K562 (cell line): ENCODE measurements around the gene OR10J1. TPM values are rescaled to one million over a fixed set of nuclear protein-coding genes. Genes with fewer than 3 reads are reported as not detected.

Source experiments
- ATAC-seq: fragments of 200-7000 bp; cut with Tn5 transposase; 3 replicates; pipeline ENCODE4 v1.9.1; 2020; ENCODE audit warnings: moderate library complexity
- BruUV-seq: library from RNA; stranded (reverse); fragments of 400-500 nt; replicated peaks from 2 replicates; lab custom pipeline; 2021; lab: Mats Ljungman, UMichigan
- CTCF ChIA-PET: fragments of 300-600 bp; formaldehyde crosslinking; extraction: SDS; loops from one replicate; lab custom pipeline; 2021; ENCODE audit warnings: low intra/inter-chr PET ratio; lab: Yijun Ruan, JAX
- POLR2A ChIA-PET: fragments of 300-600, 350-650 bp; sonication (Branson Sonifier 250); formaldehyde crosslinking; extraction: SDS; loops from one replicate; lab custom pipeline; 2021; ENCODE audit warnings: antibody characterized with exemption, inconsistent platforms; lab: Yijun Ruan, JAX
- DNase-seq, 4 experiments: peaks; one replicate each; pipeline versions ENCODE4 v3.0.0 to v3.0.0-alpha.2; 2011 to 2018; ENCODE audit warnings: low spot score in 3 of 4, mixed read lengths in 3 of 4; ENCODE audit errors: extremely low read depth in 1 of 4
- FAIRE-seq: peaks from 2 replicates; lab custom pipeline; 2011; peaks lifted over from hg19 to GRCh38; lab: Jason Lieb, UNC
- H2AFZ ChIP-seq: 2 replicates; pipeline ENCODE4 v1.6.0; 2011; ENCODE audit warnings: low read depth, low read length, control low read depth, inconsistent platforms
- H3K27ac ChIP-seq: fragments of 200-600 bp; 3 replicates; pipeline ENCODE4 v1.8.0; 2011; ENCODE audit warnings: low read depth, mild to moderate bottlenecking, control low read depth, inconsistent platforms, low read length, moderate library complexity, mixed read lengths; ENCODE audit errors: extremely low read depth
- H3K27me3 ChIP-seq, 2 experiments: fragments of 300-600 bp in 1 of 2; 2 replicates in 1 of 2; 3 replicates in 1 of 2; pipeline versions ENCODE4 v1.6.0 to v1.8.0; 2011; ENCODE audit warnings: inconsistent platforms in 2 of 2, low read length in 2 of 2, mild to moderate bottlenecking in 1 of 2, mixed read lengths in 1 of 2, moderate library complexity in 1 of 2; ENCODE audit not compliant: control insufficient read depth in 2 of 2, insufficient read depth in 2 of 2
- H3K36me3 ChIP-seq: fragments of 300-600 bp; 3 replicates; pipeline ENCODE4 v1.8.0; 2011; ENCODE audit warnings: mild to moderate bottlenecking, low read length, inconsistent platforms; ENCODE audit not compliant: control insufficient read depth, insufficient read depth
- H3K4me1 ChIP-seq, 2 experiments: fragments of 200-600 bp in 1 of 2; replicated peaks in 1 of 2; 2 replicates in 1 of 2; 3 replicates in 1 of 2; pipeline versions ENCODE4 v1.5.1 to v1.8.0; 2011; ENCODE audit warnings: inconsistent platforms in 2 of 2, low read length in 2 of 2, mild to moderate bottlenecking in 1 of 2, mixed read lengths in 1 of 2, moderate library complexity in 1 of 2; ENCODE audit not compliant: control insufficient read depth in 2 of 2, insufficient read depth in 2 of 2
- H3K4me2 ChIP-seq: 2 replicates; pipeline ENCODE4 v1.6.1; 2011; ENCODE audit warnings: low read length, control low read depth, inconsistent platforms, mixed read lengths; ENCODE audit not compliant: insufficient read depth
- H3K4me3 ChIP-seq: fragments of 200-600 bp; sonication (generic), shearing (Covaris generic); 2 replicates; pipeline ENCODE4 v1.5.1; 2016; ENCODE audit warnings: control low read depth, inconsistent platforms
- H3K79me2 ChIP-seq: fragments of 200-600 bp; 3 replicates; pipeline ENCODE4 v1.8.0; 2011; ENCODE audit warnings: low read length, inconsistent platforms; ENCODE audit not compliant: control insufficient read depth, insufficient read depth
- H3K9ac ChIP-seq, 2 experiments: 2 replicates each; pipeline versions ENCODE4 v1.6.0 to v1.6.1; 2011; ENCODE audit warnings: low read depth in 2 of 2, low read length in 2 of 2, control low read depth in 1 of 2, inconsistent platforms in 1 of 2, mild to moderate bottlenecking in 1 of 2, mixed read lengths in 1 of 2; ENCODE audit not compliant: insufficient read depth in 1 of 2
- H3K9me1 ChIP-seq: one replicate; pipeline ENCODE4 v1.6.0; 2011; ENCODE audit warnings: inconsistent platforms, mild to moderate bottlenecking, low read length, moderate library complexity; ENCODE audit not compliant: control insufficient read depth, insufficient read depth
- H3K9me3 ChIP-seq: replicated peaks from 2 replicates; pipeline ENCODE4 v1.5.1; 2011; ENCODE audit warnings: low read depth, low read length, inconsistent platforms; ENCODE audit not compliant: control insufficient read depth, insufficient read depth
- H4K20me1 ChIP-seq: replicated peaks from 2 replicates; pipeline ENCODE4 v1.6.1; 2011; ENCODE audit warnings: low read length, inconsistent platforms, mixed read lengths; ENCODE audit not compliant: control insufficient read depth, insufficient read depth
- CAMTA2 ChIP-seq: fragments of 250-450 bp; sonication (Bioruptor Pico); conservative IDR thresholded peaks from 2 replicates; pipeline ENCODE4 v1.5.1; 2022
- CREB3L1 ChIP-seq: fragments of 450-650 bp; IDR thresholded peaks from 2 replicates; pipeline ENCODE4 v1.6.1; 2014; ENCODE audit warnings: low read depth, mild to moderate bottlenecking, moderate library complexity, borderline replicate concordance
- E2F5 ChIP-seq: sonication (generic); formaldehyde crosslinking; IDR thresholded peaks from 2 replicates; pipeline ENCODE4 v1.8.0; 2022; ENCODE audit warnings: mild to moderate bottlenecking, missing genetic modification reagents
- GATAD2B ChIP-seq: fragments of 450-650 bp; IDR thresholded peaks from 2 replicates; pipeline ENCODE4 v1.6.1; 2017; ENCODE audit warnings: mild to moderate bottlenecking, borderline replicate concordance
- GTF2B ChIP-seq: IDR thresholded peaks from 2 replicates; pipeline ENCODE4 v1.6.1; 2011; ENCODE audit not compliant: insufficient read length; ENCODE audit errors: extremely low read depth
- HDAC6 ChIP-seq: IDR thresholded peaks from 2 replicates; pipeline ENCODE4 v1.6.1; 2012; ENCODE audit warnings: low read depth, mild to moderate bottlenecking, control low read depth, inconsistent platforms, low read length, moderate library complexity
- HMG20A ChIP-seq: fragments of 450-650 bp; formaldehyde crosslinking; conservative IDR thresholded peaks from 2 replicates; pipeline ENCODE4 v1.4.0; 2020; ENCODE audit warnings: mild to moderate bottlenecking, mixed read lengths
- HNRNPUL1 ChIP-seq: fragments of 200-400 bp; formaldehyde crosslinking; IDR thresholded peaks from 2 replicates; pipeline ENCODE4 v1.6.1; 2017; ENCODE audit warnings: low read length
- RBM15 ChIP-seq: fragments of 200-400 bp; formaldehyde crosslinking; IDR thresholded peaks from 2 replicates; pipeline ENCODE4 v1.6.1; 2018; ENCODE audit warnings: mild to moderate bottlenecking, low read length, moderate library complexity; ENCODE audit not compliant: insufficient read depth
- STAG1 ChIP-seq: sonication (generic); formaldehyde crosslinking; IDR thresholded peaks from 2 replicates; pipeline ENCODE4 v1.5.0; 2020; ENCODE audit warnings: missing genetic modification reagents, borderline replicate concordance
- ZNF280B ChIP-seq: fragments of 250-450 bp; sonication (Bioruptor Pico); IDR thresholded peaks from 2 replicates; pipeline ENCODE4 v1.5.1; 2021; ENCODE audit warnings: mild to moderate bottlenecking
- ZNF41 ChIP-seq: fragments of 250-450 bp; sonication (Bioruptor Pico); conservative IDR thresholded peaks from 2 replicates; pipeline ENCODE4 v1.4.0; 2020; ENCODE audit warnings: mild to moderate bottlenecking
- ZZZ3 ChIP-seq: fragments of 450-650 bp; IDR thresholded peaks from 2 replicates; pipeline ENCODE4 v1.6.1; 2016; ENCODE audit warnings: antibody characterized with exemption, mild to moderate bottlenecking, moderate library complexity
- WGBS: fragments of 100-300 bp; shearing (Covaris generic); methylation state at CpG from one replicate; pipeline ENCODE4 v1.1.6; 2016; ENCODE audit warnings: low coverage, mixed read lengths; ENCODE audit not compliant: insufficient coverage; ENCODE audit errors: missing lambda C conversion rate; 5-methylcytosine and 5-hydroxymethylcytosine counted together
- in situ Hi-C: fragments of 300-500 bp; cut with MboI; formaldehyde crosslinking; loops from 4 replicates; pipeline ENCODE4 v1.15.0; 2018; ENCODE audit warnings: inconsistent platforms, mixed read lengths
- intact Hi-C: fragments of 100-400 bp; cut with micrococcal nuclease; formaldehyde crosslinking; loops from 2 replicates; pipeline ENCODE4 v1.14.2; 2022
- polyA plus RNA-seq, 8 experiments: library from polyadenylated mRNA; depleted of rRNA in 4 of 8; stranded (reverse) in 5 of 8; unstranded in 3 of 8; fragments of >200 nt; fragmentation: Nextera tagmentation in 2 of 8; fragmentation: Illumina TruSeq in 1 of 8; extraction: Ambion mirVana in 2 of 8; extraction: Trizol in 1 of 8; gene quantifications; 2 replicates each; pipeline versions ENCODE4 v1.2.1 to v1.2.3, GENCODE V29; 2011 to 2014; ENCODE audit warnings: inconsistent platforms in 1 of 8, missing spikeins in 1 of 8
- total RNA-seq, 7 experiments: library from RNA; depleted of rRNA in 6 of 7; stranded (reverse); fragments of >200 nt in 6 of 7; fragmentation: Illumina TruSeq in 2 of 7; extraction: Trizol in 2 of 7; gene quantifications; 2 replicates each; pipeline versions ENCODE4 v1.2.1 to v1.2.3, GENCODE V29; 2011 to 2021; ENCODE audit warnings: low replicate concordance in 1 of 7

The OR10J1 gene
- total and polyA plus RNA-seq, 9 of the 15 experiments (the other 6 are each of a cell fraction or from before 2014, with no cell fraction given), result not detected

GRCh38 chr1:159441360-159441759 is 1.8 kb downstream of the OR10J1 start:
- no TSS peak for BruUV-seq
- H4K20me1 ChIP-seq, result no peaks in the 10 kb centered on the region

GRCh38 chr1:159442428-159442827 is 2.9 kb downstream of the OR10J1 start:
- no peak for FAIRE-seq
- no peak overlapping the region for H3K9ac ChIP-seq
- no peak overlapping the region for H3K4me3 ChIP-seq
- H3K9me3 ChIP-seq, result no peaks in the 10 kb centered on the region
- no peak for ATAC-seq
- CTCF ChIA-PET, result no interaction called here
- no peak overlapping the region for H3K4me2 ChIP-seq
- in situ Hi-C loops (no loop called here), intact Hi-C loops (no loop called here)
- H2AFZ ChIP-seq, result no peak overlapping the region
- no peak overlapping the region for H3K27ac ChIP-seq
- no peaks in the 10 kb centered on the region for H3K4me1 ChIP-seq
- 0% methylated on average over 2 of the region's 2 CpGs for WGBS
- POLR2A ChIA-PET, result no interaction called here
- H3K79me2 ChIP-seq, result no peaks in the 10 kb centered on the region
- DNase-seq, result no peak
- H4K20me1 ChIP-seq, result no peaks in the 10 kb centered on the region
- H3K9me1 ChIP-seq, result no peaks in the 10 kb centered on the region
- no TSS peak for BruUV-seq
- no peaks in the 10 kb centered on the region for H3K36me3 ChIP-seq
- H3K27me3 ChIP-seq, result no peaks in the 10 kb centered on the region
- TF ChIP-seq GTF2B, result no peak
- no peak for TF ChIP-seq ZNF280B
- no peak for TF ChIP-seq STAG1
- TF ChIP-seq RBM15, result no peak
- no peak for TF ChIP-seq GATAD2B
- no peak for TF ChIP-seq E2F5 (CRISPR knock-in tag)
- TF ChIP-seq HNRNPUL1, result no peak

More at GRCh38 chr1:159441360-159441759, 1.8 kb downstream of the OR10J1 start:
- Histone ChIP-seq H3K27ac (no peak overlapping the region), H3K9me1 (no peaks in the 10 kb centered on the region), H3K36me3 (no peaks in the 10 kb centered on the region), H3K9me3 (no peaks in the 10 kb centered on the region), H3K4me1 (no peaks in the 10 kb centered on the region), H3K4me3 (no peak overlapping the region), H3K4me2 (no peak overlapping the region), H3K79me2 (no peaks in the 10 kb centered on the region), H3K27me3 (no peaks in the 10 kb centered on the region), H3K9ac (no peak overlapping the region), H2AFZ (no peak overlapping the region)
- FAIRE-seq, result no peak
- DNase-seq, result no peak
- intact Hi-C loops, result no loop called here
- TF ChIP-seq CREB3L1 (no peak), HMG20A (CRISPR knock-in tag) (no peak), ZNF41 (CRISPR knock-in tag) (no peak), CAMTA2 (CRISPR knock-in tag) (no peak), HDAC6 (no peak), ZZZ3 (no peak)
- in situ Hi-C loops, result no loop called here
- ChIA-PET POLR2A (no interaction called here), CTCF (no interaction called here)
- no peak for ATAC-seq
